Caco-2 (cell line): ENCODE results near the gene HTRA2. TPM values are rescaled to one million over a fixed set of nuclear protein-coding genes. Genes with fewer than 3 reads are reported as not detected.

ENCODE experiments used
- BruUV-seq: library from RNA; stranded (reverse); fragments of 400-500 nt; replicated peaks from 2 replicates; lab custom pipeline; 2021; lab: Mats Ljungman, UMichigan
- CTCF ChIA-PET: fragments of 300-600 bp; sonication (Branson Sonifier 250); formaldehyde crosslinking; loops from one replicate; lab custom pipeline; 2022; ENCODE audit warnings: antibody characterized with exemption; lab: Charles Lee
- POLR2A ChIA-PET: fragments of 300-600 bp; sonication (Branson Sonifier 250); formaldehyde crosslinking; loops from one replicate; lab custom pipeline; 2022; ENCODE audit warnings: antibody characterized with exemption; lab: Charles Lee
- DNase-seq, 2 experiments: peaks; one replicate each; pipeline versions ENCODE4 v3.0.0 to v3.0.0-alpha.2; 2020 to 2022
- H3K27me3 ChIP-seq: replicated peaks from 2 replicates; pipeline ENCODE4 v1.6.0; 2011; ENCODE audit warnings: low read length; ENCODE audit not compliant: control insufficient read depth, insufficient read depth
- H3K36me3 ChIP-seq: 2 replicates; pipeline ENCODE4 v1.5.1; 2011; ENCODE audit warnings: low read length; ENCODE audit not compliant: control insufficient read depth, insufficient read depth
- H3K4me1 ChIP-seq: fragments of 250-450 bp; sonication (Bioruptor Pico); 2 replicates; pipeline ENCODE4 v1.5.1; 2020; ENCODE audit warnings: mild to moderate bottlenecking
- H3K4me3 ChIP-seq: 2 replicates; pipeline ENCODE4 v1.5.1; 2011; ENCODE audit warnings: low read depth, mild to moderate bottlenecking, control low read depth, low read length
- H3K9me3 ChIP-seq: fragments of 250-450 bp; sonication (Bioruptor Pico); 2 replicates; pipeline ENCODE4 v1.5.1; 2020; ENCODE audit warnings: mild to moderate bottlenecking, moderate library complexity
- H3K27ac Mint-ChIP-seq: one replicate; pipeline ENCODE4 v1.8.0; 2022; ENCODE audit warnings: mixed read lengths; ENCODE audit not compliant: unreplicated experiment
- H3K27me3 Mint-ChIP-seq: one replicate; pipeline ENCODE4 v1.8.0; 2022; ENCODE audit warnings: mixed read lengths; ENCODE audit not compliant: insufficient read depth, unreplicated experiment
- H3K36me3 Mint-ChIP-seq: one replicate; pipeline ENCODE4 v1.8.0; 2022; ENCODE audit warnings: mild to moderate bottlenecking, mixed read lengths; ENCODE audit not compliant: insufficient read depth, unreplicated experiment
- H3K4me1 Mint-ChIP-seq: one replicate; pipeline ENCODE4 v1.8.0; 2022; ENCODE audit warnings: low read depth, mixed read lengths; ENCODE audit not compliant: unreplicated experiment
- H3K4me3 Mint-ChIP-seq: one replicate; pipeline ENCODE4 v1.8.0; 2022; ENCODE audit warnings: mild to moderate bottlenecking, moderate library complexity, mixed read lengths; ENCODE audit not compliant: unreplicated experiment
- H3K9me3 Mint-ChIP-seq: one replicate; pipeline ENCODE4 v1.8.0; 2022; ENCODE audit warnings: mixed read lengths; ENCODE audit not compliant: unreplicated experiment
- intact Hi-C: fragments of 100-400 bp; cut with micrococcal nuclease; formaldehyde crosslinking; loops from one replicate; pipeline ENCODE4 v1.10.0; 2022; ENCODE audit not compliant: unreplicated experiment
- total RNA-seq: library from RNA; stranded (reverse); gene quantifications from 2 replicates; pipeline ENCODE4 v1.2.3, GENCODE V29; 2022
- TF ChIP-seq, protein P1 (sequence below), 2 experiments: fragments of 200-600 bp in 1 of 2; IDR thresholded peaks; 1 replicate in 1 of 2; 2 replicates in 1 of 2; pipeline versions ENCODE4 v1.5.1 to v1.8.0; 2011 to 2022; ENCODE audit warnings: antibody characterized with exemption in 1 of 2, control low read depth in 1 of 2, inconsistent platforms in 1 of 2, low read depth in 1 of 2, low read length in 1 of 2, mild to moderate bottlenecking in 1 of 2, moderate library complexity in 1 of 2; ENCODE audit not compliant: insufficient read depth in 1 of 2, severe bottlenecking in 1 of 2, unreplicated experiment in 1 of 2

Gene HTRA2
- total RNA-seq, 1 experiment from 2014 or later: 27.3 TPM

DNA sequence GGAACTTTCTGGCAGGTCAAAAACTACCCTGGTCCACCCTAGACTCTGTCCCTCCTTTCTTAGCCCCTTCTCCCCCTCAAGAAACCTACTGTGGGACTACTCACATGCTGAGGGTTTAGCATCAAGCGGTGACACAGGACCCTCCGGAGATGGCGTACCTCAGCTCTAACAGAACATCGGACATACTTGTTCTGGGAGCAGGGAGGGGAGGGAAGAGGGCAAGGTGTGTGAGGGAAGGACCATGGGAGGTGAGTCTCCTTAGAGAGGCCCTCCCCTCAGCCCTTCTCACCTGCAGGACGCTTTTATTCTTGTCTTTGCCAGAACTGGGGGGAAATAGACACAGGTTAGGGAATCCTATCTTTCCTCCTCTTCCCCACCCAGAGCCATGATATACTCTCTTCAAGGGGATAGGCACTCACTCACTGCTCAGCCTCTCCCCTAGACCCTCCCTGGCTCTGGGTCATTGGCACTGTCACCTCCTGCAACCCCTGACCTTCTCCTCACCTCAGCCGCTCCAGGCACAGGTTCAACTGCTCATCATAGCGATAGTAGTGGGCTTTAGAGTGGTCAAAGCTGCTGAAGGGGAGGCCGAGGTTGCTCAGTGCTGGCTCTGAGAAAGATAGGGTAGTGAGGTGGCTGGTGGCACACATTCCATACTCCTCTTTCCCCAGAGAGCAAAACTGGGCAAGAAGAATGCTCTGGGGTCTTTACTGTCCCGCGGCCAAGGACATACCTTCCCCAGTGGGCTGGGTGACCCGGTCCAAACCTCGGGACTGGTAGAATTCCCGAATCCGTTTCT is 24.1 kb upstream of the HTRA2 start:
- Histone ChIP-seq H3K4me3 (no peak overlapping the region), H3K36me3 (0 out of 2 replicates have a peak, but pooled peaks cover 2% of the 10 kb centered on the region), H3K27me3 (no peaks in the 10 kb centered on the region), H3K4me1 (peaks cover 42% of the 10 kb centered on the region), H3K9me3 (no peaks in the 10 kb centered on the region)
- H3K4me1 Mint-ChIP-seq: peaks cover 41% of the 10 kb centered on the region
- H3K27ac Mint-ChIP-seq: peak overlapping the region; percentile 87
- intact Hi-C loops: loop anchor here (2.0 kb wide), 1 partner anchor 47 kb away; the partner anchor contains the start of gene WBP1
- no peaks in the 10 kb centered on the region for H3K9me3 Mint-ChIP-seq
- H3K27me3 Mint-ChIP-seq: no peaks in the 10 kb centered on the region
- BruUV-seq: no TSS peak
- TF ChIP-seq, protein P1, sequence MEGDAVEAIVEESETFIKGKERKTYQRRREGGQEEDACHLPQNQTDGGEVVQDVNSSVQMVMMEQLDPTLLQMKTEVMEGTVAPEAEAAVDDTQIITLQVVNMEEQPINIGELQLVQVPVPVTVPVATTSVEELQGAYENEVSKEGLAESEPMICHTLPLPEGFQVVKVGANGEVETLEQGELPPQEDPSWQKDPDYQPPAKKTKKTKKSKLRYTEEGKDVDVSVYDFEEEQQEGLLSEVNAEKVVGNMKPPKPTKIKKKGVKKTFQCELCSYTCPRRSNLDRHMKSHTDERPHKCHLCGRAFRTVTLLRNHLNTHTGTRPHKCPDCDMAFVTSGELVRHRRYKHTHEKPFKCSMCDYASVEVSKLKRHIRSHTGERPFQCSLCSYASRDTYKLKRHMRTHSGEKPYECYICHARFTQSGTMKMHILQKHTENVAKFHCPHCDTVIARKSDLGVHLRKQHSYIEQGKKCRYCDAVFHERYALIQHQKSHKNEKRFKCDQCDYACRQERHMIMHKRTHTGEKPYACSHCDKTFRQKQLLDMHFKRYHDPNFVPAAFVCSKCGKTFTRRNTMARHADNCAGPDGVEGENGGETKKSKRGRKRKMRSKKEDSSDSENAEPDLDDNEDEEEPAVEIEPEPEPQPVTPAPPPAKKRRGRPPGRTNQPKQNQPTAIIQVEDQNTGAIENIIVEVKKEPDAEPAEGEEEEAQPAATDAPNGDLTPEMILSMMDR (IDR thresholded peaks at IDR 0.05; ENCODE audit: insufficient read depth in 1 of 2, low read depth in 1 of 2, low read length in 1 of 2, severe bottlenecking in 1 of 2, unreplicated experiment in 1 of 2): no peak
- peak overlapping the region; percentile 94 for H3K4me3 Mint-ChIP-seq
- ChIA-PET CTCF (interaction anchor here (1.7 to 1.8 kb wide), 3 partner anchors 17 to 82 kb away, joined by 7 read pairs; partner anchors contain the start of genes AUP1 and HTRA2), POLR2A (no interaction called here)
- peaks cover 52% of the 10 kb centered on the region for H3K36me3 Mint-ChIP-seq
- no peak for DNase-seq

DNA sequence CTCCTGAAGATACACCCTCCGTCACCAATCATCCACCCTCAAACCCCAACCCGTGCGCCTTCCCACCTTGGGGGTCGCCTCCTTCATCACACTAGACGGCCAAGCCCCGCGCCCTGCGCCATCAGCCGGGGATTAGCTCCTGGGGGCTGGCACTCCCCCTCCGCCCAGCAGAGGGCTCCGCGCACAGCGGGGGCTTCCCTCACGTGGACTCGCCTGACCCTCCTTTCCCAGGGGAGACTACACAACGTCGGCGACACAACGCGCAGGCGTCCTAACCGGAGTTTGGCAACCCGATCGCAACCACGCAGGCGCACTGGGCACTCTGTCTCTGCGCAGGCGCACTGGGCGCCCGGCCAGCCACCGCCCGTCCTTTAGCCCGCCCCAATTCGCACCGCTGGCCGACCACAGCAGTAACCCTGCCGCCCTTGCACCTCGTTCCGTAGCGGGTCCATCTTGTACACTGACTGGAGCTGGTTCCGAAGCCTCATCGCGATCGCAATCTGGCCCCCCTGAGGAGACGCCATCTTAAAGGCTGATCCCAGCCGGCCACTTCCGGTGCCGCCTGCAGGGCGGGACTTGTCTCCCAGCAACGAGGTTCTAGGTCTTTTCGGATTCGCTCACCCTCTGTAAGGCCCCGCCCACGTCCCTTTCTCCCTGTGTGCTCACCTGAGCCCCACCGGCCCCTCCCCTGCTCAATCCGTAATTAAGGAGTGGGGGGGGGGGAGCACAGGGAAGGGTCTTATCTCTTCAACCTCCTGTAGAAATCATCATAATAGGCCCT is 22.4 kb upstream of the HTRA2 start, which contains the start of gene PCGF1:
Gene PCGF1 (minus strand): TSS at position 551 of the 781 bp plus-strand sequence. CDS start 27 bp downstream, at position 524.
- no TSS peak for BruUV-seq
- POLR2A ChIA-PET: interaction anchor here (1.1 to 1.5 kb wide), 2 partner anchors 18 to 23 kb away, joined by 6 to 7 read pairs; partner anchors contain the start of genes AUP1 and HTRA2
- intact Hi-C loops: loop anchor here (1.0 to 2.0 kb wide), 6 partner anchors 22 to 80 kb away; partner anchors contain the start of genes AUP1, HTRA2, TTC31 and WBP1

More for the DNA sequence above, 22.4 kb upstream of the HTRA2 start, which contains the start of gene PCGF1:
- H3K36me3 ChIP-seq: 0 out of 2 replicates have a peak, but pooled peaks cover 2% of the 10 kb centered on the region
- H3K4me3 Mint-ChIP-seq: peak within 1 kb of the TSS; percentile 91
- TF ChIP-seq, protein P1 (IDR thresholded peaks at IDR 0.05; ENCODE audit: insufficient read depth in 1 of 2, low read depth in 1 of 2, low read length in 1 of 2, severe bottlenecking in 1 of 2, unreplicated experiment in 1 of 2): peak; percentile 70 to 89
- peak within 1 kb of the TSS; percentile 99 for H3K27ac Mint-ChIP-seq
- peaks cover 26% of the 10 kb centered on the region for H3K4me1 ChIP-seq
- CTCF ChIA-PET: interaction anchor here (0.9 to 1.8 kb wide), 5 partner anchors 18 to 82 kb away, joined by 3 to 7 read pairs (median 7); partner anchors contain the start of genes AUP1, CCDC142, HTRA2 and TTC31
- peak within 1 kb of the TSS; percentile 68 for H3K4me3 ChIP-seq
- no peaks in the 10 kb centered on the region for H3K27me3 ChIP-seq
- DNase-seq: peak; percentile 98 to 99
- peaks cover 28% of the 10 kb centered on the region for H3K4me1 Mint-ChIP-seq
- H3K9me3 ChIP-seq: no peaks in the 10 kb centered on the region
- H3K27me3 Mint-ChIP-seq: no peaks in the 10 kb centered on the region
- H3K36me3 Mint-ChIP-seq: peaks cover 50% of the 10 kb centered on the region
- no peaks in the 10 kb centered on the region for H3K9me3 Mint-ChIP-seq
